PC-9 (cell line): Measurements from ENCODE around the gene DPH5. TPM values are rescaled to one million over a fixed set of nuclear protein-coding genes. Genes with fewer than 3 reads are reported as not detected.
"Not testable (repeated sequence)": the region's sequence is repeated elsewhere in the genome, so short reads cannot be mapped to it uniquely, and the experiment has no call there.

ENCODE experiments used
- BruUV-seq: library from RNA; stranded (reverse); fragments of 400-500 nt; replicated peaks from 2 replicates; lab custom pipeline; 2021; lab: Mats Ljungman, UMichigan
- CTCF ChIA-PET: fragments of 300-600 bp; sonication (Branson Sonifier 250); formaldehyde crosslinking; loops from one replicate; lab custom pipeline; 2022; ENCODE audit warnings: antibody characterized with exemption; lab: Charles Lee
- POLR2A ChIA-PET: fragments of 300-600 bp; sonication (Branson Sonifier 250); formaldehyde crosslinking; loops from one replicate; lab custom pipeline; 2022; ENCODE audit warnings: antibody characterized with exemption; ENCODE audit not compliant: unreplicated experiment; lab: Charles Lee
- DNase-seq, 2 experiments: peaks; one replicate each; pipeline versions ENCODE4 v3.0.0 to v3.0.0-alpha.2; 2015 to 2022; ENCODE audit warnings: mixed read lengths in 1 of 2
- H2AFZ ChIP-seq: fragments of 200-600 bp; sonication (generic); 2 replicates; pipeline ENCODE4 v1.8.1; 2017; ENCODE audit warnings: antibody characterized with exemption
- H3F3A ChIP-seq: fragments of 200-600 bp; sonication (generic); 2 replicates; pipeline ENCODE4 v1.8.1; 2017; ENCODE audit warnings: antibody characterized with exemption, mild to moderate bottlenecking, low read depth; ENCODE audit not compliant: insufficient read depth
- H3K27ac ChIP-seq: fragments of 200-600 bp; sonication (generic); 2 replicates; pipeline ENCODE4 v1.6.1; 2016; ENCODE audit warnings: mixed run types
- H3K27me3 ChIP-seq: fragments of 200-600 bp; sonication (generic); 2 replicates; pipeline ENCODE4 v1.6.1; 2016; ENCODE audit warnings: low read depth, mixed run types; ENCODE audit not compliant: insufficient read depth
- H3K36me3 ChIP-seq: fragments of 200-600 bp; sonication (generic); 2 replicates; pipeline ENCODE4 v1.6.1; 2016; ENCODE audit warnings: low read depth, mixed run types
- H3K4me1 ChIP-seq: fragments of 200-600 bp; sonication (generic); replicated peaks from 2 replicates; pipeline ENCODE4 v1.6.1; 2016; ENCODE audit warnings: mixed run types; ENCODE audit not compliant: insufficient read depth
- H3K4me2 ChIP-seq: fragments of 200-600 bp; sonication (generic); 2 replicates; pipeline ENCODE4 v1.6.1; 2017; ENCODE audit warnings: mixed run types
- H3K4me3 ChIP-seq: fragments of 200-600 bp; sonication (generic); 2 replicates; pipeline ENCODE4 v1.6.1; 2016; ENCODE audit warnings: mixed run types
- H3K79me2 ChIP-seq: fragments of 200-600 bp; sonication (generic); 2 replicates; pipeline ENCODE4 v1.6.1; 2017; ENCODE audit warnings: low read depth, mixed run types
- H3K9me2 ChIP-seq: fragments of 200-600 bp; sonication (generic); 2 replicates; pipeline ENCODE4 v1.8.1; 2017; ENCODE audit warnings: mild to moderate bottlenecking; ENCODE audit not compliant: insufficient read depth
- H3K9me3 ChIP-seq: fragments of 200-600 bp; sonication (generic); 2 replicates; pipeline ENCODE4 v1.8.1; 2016; ENCODE audit warnings: low read depth; ENCODE audit not compliant: insufficient read depth
- H4K20me1 ChIP-seq: fragments of 200-600 bp; sonication (generic); 2 replicates; pipeline ENCODE4 v1.8.1; 2017; ENCODE audit not compliant: insufficient read depth
- EZH2 ChIP-seq: fragments of 200-600 bp; sonication (generic); IDR thresholded peaks from 2 replicates; pipeline ENCODE4 v1.8.0; 2017; ENCODE audit warnings: antibody characterized with exemption, low read depth
- intact Hi-C: fragments of 100-400 bp; cut with micrococcal nuclease; formaldehyde crosslinking; loops from one replicate; pipeline ENCODE4 v1.10.0; 2022; ENCODE audit not compliant: unreplicated experiment
- total RNA-seq: library from RNA; stranded (reverse); gene quantifications from 2 replicates; pipeline ENCODE4 v1.2.3, GENCODE V29; 2021
- TF ChIP-seq, protein P1 (sequence below): fragments of 200-600 bp; sonication (generic); conservative IDR thresholded peaks from 2 replicates; pipeline ENCODE4 v1.6.1; 2017; ENCODE audit warnings: mixed run types, antibody characterized with exemption, mild to moderate bottlenecking, moderate library complexity

The DPH5 gene
- total RNA-seq, 1 experiment from 2014 or later: 39.4 TPM

GRCh38 chr1:100948721-100949405, 76.7 kb downstream of the DPH5 start:
- H3K4me2 ChIP-seq: 0 out of 2 replicates have a peak overlapping the region, but pooled peaks have one; percentile 4
- H3K4me3 ChIP-seq, POLR2A ChIA-PET, intact Hi-C loops, DNase-seq, H3K4me1 ChIP-seq, H3K9me2 ChIP-seq, BruUV-seq, H3F3A ChIP-seq, H3K27me3 ChIP-seq, H3K27ac ChIP-seq, H3K9me3 ChIP-seq, H2AFZ ChIP-seq: not testable (repeated sequence)
- H3K36me3 ChIP-seq: peaks cover 21% of the 10 kb centered on the region; the same call in 1 of the 2 replicates
- H3K79me2 ChIP-seq: peaks cover 28% of the 10 kb centered on the region; the same call in 1 of the 2 replicates
- peaks cover 14% of the 10 kb centered on the region for H4K20me1 ChIP-seq
- CTCF ChIA-PET: interaction anchor here (0.5 to 1.7 kb wide), 4 partner anchors 54 to 340 kb away, joined by 3 to 5 read pairs (median 3); partner anchors contain the start of gene EXTL2

DNA sequence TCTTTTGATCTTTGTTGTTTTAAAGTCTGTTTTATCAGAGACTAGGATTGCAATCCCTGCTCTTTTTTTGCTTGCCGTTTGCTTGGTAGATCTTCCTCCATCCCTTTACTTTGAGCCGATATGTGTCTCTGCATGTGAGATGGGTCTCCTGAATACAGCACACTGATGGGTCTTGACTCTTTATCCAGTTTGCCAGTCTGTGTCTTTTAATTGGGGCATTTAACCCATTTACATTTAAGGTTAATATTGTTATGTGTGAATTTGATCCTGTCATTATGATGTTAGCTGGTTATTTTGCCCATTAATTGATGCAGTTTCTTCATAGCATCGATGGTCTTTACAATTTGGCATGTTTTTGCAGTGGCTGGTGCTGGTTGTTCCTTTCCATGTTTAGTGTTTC, 77.8 kb downstream of the DPH5 start:
- H3K79me2 ChIP-seq: peaks cover 28% of the 10 kb centered on the region; the same call in 1 of the 2 replicates
- H3K4me3 ChIP-seq, H3K4me2 ChIP-seq, H2AFZ ChIP-seq, H3F3A ChIP-seq, H3K27ac ChIP-seq, H3K9me3 ChIP-seq, DNase-seq, H3K9me2 ChIP-seq, CTCF ChIA-PET, H3K27me3 ChIP-seq, BruUV-seq, POLR2A ChIA-PET, intact Hi-C loops: not testable (repeated sequence)
- peaks cover 12% of the 10 kb centered on the region for H3K4me1 ChIP-seq
- peaks cover 31% of the 10 kb centered on the region; the same call in 1 of the 2 replicates for H3K36me3 ChIP-seq
- peaks cover 14% of the 10 kb centered on the region for H4K20me1 ChIP-seq

DNA sequence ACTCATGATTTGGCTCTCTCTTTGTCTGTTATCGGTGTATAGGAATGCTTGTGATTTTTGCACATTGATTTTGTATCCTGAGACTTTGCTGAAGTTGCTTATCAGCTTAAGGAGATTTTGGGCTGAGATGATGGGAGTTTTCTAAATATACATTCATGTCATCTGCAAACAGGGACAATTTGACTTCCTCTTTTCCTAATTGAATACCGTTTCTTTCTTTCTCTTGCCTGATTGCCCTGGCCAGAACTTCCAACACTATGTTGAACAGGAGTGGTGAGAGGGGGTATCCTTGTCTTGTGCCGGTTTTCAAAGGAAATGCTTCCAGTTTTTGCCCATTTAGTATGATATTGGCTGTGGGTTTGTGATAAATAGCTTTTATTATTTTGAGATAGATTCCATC, 79.5 kb downstream of the DPH5 start:
- BruUV-seq, H3K4me3 ChIP-seq, H3K27me3 ChIP-seq, intact Hi-C loops, H3F3A ChIP-seq, H3K27ac ChIP-seq, CTCF ChIA-PET, H3K9me3 ChIP-seq, H2AFZ ChIP-seq, H3K9me2 ChIP-seq, DNase-seq, H3K4me2 ChIP-seq, POLR2A ChIA-PET: not testable (repeated sequence)
- peaks cover 14% of the 10 kb centered on the region for H4K20me1 ChIP-seq
- H3K36me3 ChIP-seq: peaks cover 37% of the 10 kb centered on the region
- peaks cover 12% of the 10 kb centered on the region for H3K4me1 ChIP-seq
- peaks cover 28% of the 10 kb centered on the region; the same call in 1 of the 2 replicates for H3K79me2 ChIP-seq

DNA sequence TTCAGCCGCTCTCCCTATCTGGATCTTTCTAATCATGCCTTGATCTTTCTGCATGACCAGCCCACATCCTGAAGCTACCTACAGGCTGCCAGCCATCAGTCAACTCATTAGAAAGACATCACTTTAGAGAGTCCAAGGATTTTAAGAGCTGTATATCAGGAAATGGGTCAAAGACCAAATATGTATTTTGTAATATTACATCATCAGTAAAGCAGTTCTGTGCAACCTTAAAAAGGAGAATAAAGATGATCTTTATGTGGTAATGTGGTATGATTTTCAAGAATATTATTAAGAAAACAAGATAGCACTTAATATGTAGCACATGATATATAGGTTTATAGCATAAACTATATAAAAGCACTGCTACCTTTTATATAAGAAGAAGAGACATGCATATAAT, 82.1 kb downstream of the DPH5 start:
- TF ChIP-seq EZH2: no peak
- TF ChIP-seq, protein P1, sequence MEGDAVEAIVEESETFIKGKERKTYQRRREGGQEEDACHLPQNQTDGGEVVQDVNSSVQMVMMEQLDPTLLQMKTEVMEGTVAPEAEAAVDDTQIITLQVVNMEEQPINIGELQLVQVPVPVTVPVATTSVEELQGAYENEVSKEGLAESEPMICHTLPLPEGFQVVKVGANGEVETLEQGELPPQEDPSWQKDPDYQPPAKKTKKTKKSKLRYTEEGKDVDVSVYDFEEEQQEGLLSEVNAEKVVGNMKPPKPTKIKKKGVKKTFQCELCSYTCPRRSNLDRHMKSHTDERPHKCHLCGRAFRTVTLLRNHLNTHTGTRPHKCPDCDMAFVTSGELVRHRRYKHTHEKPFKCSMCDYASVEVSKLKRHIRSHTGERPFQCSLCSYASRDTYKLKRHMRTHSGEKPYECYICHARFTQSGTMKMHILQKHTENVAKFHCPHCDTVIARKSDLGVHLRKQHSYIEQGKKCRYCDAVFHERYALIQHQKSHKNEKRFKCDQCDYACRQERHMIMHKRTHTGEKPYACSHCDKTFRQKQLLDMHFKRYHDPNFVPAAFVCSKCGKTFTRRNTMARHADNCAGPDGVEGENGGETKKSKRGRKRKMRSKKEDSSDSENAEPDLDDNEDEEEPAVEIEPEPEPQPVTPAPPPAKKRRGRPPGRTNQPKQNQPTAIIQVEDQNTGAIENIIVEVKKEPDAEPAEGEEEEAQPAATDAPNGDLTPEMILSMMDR: no peak
- peaks cover 6% of the 10 kb centered on the region; the same call in 1 of the 2 replicates for H4K20me1 ChIP-seq
- no peak for DNase-seq
- no TSS peak for BruUV-seq
- intact Hi-C loops: no loop called here
- no peak overlapping the region; the same call in 1 of the 2 replicates for H3K27ac ChIP-seq
- peaks cover 40% of the 10 kb centered on the region for H3K36me3 ChIP-seq
- H3K4me2 ChIP-seq: no peak overlapping the region
- H3K79me2 ChIP-seq: peaks cover 24% of the 10 kb centered on the region; the same call in 1 of the 2 replicates
- peaks cover 5% of the 10 kb centered on the region; the same call in 1 of the 2 replicates for H3K4me1 ChIP-seq
- no peak overlapping the region for H3K4me3 ChIP-seq
- no peaks in the 10 kb centered on the region for H3K9me3 ChIP-seq
- no peak overlapping the region for H2AFZ ChIP-seq
- H3K9me2 ChIP-seq: peaks cover 3% of the 10 kb centered on the region; the same call in 1 of the 2 replicates
- no peaks in the 10 kb centered on the region; the same call in 1 of the 2 replicates for H3F3A ChIP-seq
- CTCF ChIA-PET: no interaction called here
- no peaks in the 10 kb centered on the region for H3K27me3 ChIP-seq
- POLR2A ChIA-PET: no interaction called here
